GM21737 (cell line): Measurements from ENCODE around the gene E2F1.
"Not testable (repeated sequence)": the region's sequence is repeated elsewhere in the genome, so short reads cannot be mapped to it uniquely, and the experiment has no call there.

Source experiments
- ATAC-seq: cut with Tn5 transposase; IDR thresholded peaks from one replicate; pipeline ENCODE4 v1.9.1; 2021; ENCODE audit warnings: mild to moderate bottlenecking, moderate library complexity; ENCODE audit not compliant: unreplicated experiment

Gene E2F1

GRCh38 chr20:33646191-33646590, 40.0 kb downstream of the E2F1 start:
- no peak for ATAC-seq

- no peak for ATAC-seq
These were observed 40.8 kb downstream of the E2F1 start for GRCh38 chr20:33645396-33645795.

GRCh38 chr20:33645072-33645358, 41.2 kb downstream of the E2F1 start:
- ATAC-seq = no peak

GRCh38 chr20:33644313-33645071, 41.7 kb downstream of the E2F1 start:
- ATAC-seq = no peak

- ATAC-seq = no peak
These were observed 45.9 kb downstream of the E2F1 start for GRCh38 chr20:33640287-33640686.

GRCh38 chr20:33636776-33637175, 49.4 kb downstream of the E2F1 start:
- ATAC-seq = no peak

GRCh38 chr20:33635341-33635740, 50.8 kb downstream of the E2F1 start:
- ATAC-seq = no peak

GRCh38 chr20:33631910-33632309, 54.3 kb downstream of the E2F1 start:
- ATAC-seq = not testable (repeated sequence)

- ATAC-seq = no peak
These were observed 55.7 kb downstream of the E2F1 start for GRCh38 chr20:33630507-33630906.

GRCh38 chr20:33629979-33630378, 56.2 kb downstream of the E2F1 start:
- ATAC-seq = no peak

- ATAC-seq = no peak
These were observed 56.7 kb downstream of the E2F1 start for GRCh38 chr20:33629533-33629932.

- no peak for ATAC-seq
These were observed 58.5 kb downstream of the E2F1 start for GRCh38 chr20:33627577-33628216.

GRCh38 chr20:33626190-33626589, 60.0 kb downstream of the E2F1 start:
- no peak for ATAC-seq
